ENCODE data around the gene TCP1. TPM values are rescaled to one million over a fixed set of nuclear protein-coding genes. Genes with fewer than 3 reads are reported as not detected.

The TCP1 gene
- total RNA-seq, 4 donors from 2014 or later, result 43.8 to 170 (median 112) TPM

DNA sequence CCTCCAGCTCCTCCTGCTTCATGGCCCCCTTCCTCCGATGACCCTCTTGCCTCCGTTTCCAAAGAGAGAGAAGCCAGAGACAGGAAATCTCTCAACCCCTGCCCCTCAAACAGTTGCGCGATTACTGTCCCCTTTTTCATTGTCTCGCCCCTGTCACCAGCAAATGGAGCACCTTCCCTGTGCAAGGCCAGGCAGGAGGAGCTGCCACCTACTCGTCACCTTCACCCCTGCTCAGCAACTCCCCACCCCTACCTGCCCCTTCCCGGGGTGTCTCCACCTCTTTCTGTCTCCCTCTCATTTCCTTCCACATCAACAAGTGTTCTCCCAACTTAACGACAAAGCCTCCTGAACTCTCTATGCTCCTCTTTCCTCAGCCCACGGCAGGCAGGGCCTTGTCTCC is 24.4 kb upstream of the TCP1 start:
- 88 to 100% methylated on average over 1 to 9 of the region's 9 CpGs for WGBS, 2 donors (ENCODE audit: low coverage in 1 of 2)
- no peak for TF ChIP-seq POLR2A (IDR thresholded peaks at IDR 0.05)
- TF ChIP-seq, protein P1, sequence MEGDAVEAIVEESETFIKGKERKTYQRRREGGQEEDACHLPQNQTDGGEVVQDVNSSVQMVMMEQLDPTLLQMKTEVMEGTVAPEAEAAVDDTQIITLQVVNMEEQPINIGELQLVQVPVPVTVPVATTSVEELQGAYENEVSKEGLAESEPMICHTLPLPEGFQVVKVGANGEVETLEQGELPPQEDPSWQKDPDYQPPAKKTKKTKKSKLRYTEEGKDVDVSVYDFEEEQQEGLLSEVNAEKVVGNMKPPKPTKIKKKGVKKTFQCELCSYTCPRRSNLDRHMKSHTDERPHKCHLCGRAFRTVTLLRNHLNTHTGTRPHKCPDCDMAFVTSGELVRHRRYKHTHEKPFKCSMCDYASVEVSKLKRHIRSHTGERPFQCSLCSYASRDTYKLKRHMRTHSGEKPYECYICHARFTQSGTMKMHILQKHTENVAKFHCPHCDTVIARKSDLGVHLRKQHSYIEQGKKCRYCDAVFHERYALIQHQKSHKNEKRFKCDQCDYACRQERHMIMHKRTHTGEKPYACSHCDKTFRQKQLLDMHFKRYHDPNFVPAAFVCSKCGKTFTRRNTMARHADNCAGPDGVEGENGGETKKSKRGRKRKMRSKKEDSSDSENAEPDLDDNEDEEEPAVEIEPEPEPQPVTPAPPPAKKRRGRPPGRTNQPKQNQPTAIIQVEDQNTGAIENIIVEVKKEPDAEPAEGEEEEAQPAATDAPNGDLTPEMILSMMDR (IDR thresholded peaks at IDR 0.05), result no peak
- TF ChIP-seq EP300 (IDR thresholded peaks at IDR 0.05; ENCODE audit: low read depth), result no peak
- no peak for TF ChIP-seq POLR2AphosphoS5 (IDR thresholded peaks at IDR 0.05)
- H3K27me3 ChIP-seq, result no peaks in the 10 kb centered on the region
- H3K9me3 ChIP-seq, result no peaks in the 10 kb centered on the region
- no peaks in the 10 kb centered on the region for H3K36me3 ChIP-seq
- no peak for DNase-seq
- intact Hi-C loops (cut with DNase I; ENCODE audit: low total_unique reads), result no loop called here
- in situ Hi-C loops (cut with MboI; ENCODE audit: low pct_ligation_motif_present in 1 of 4, low pct_unique_long_range_greater_than_20kb in 1 of 4, low sequenced_read_pairs in 3 of 4), result no loop called here
- H3K27ac ChIP-seq, result no peak overlapping the region
- H3K4me1 ChIP-seq, result no peaks in the 10 kb centered on the region
- H3K4me3 ChIP-seq, result no peak overlapping the region

DNA sequence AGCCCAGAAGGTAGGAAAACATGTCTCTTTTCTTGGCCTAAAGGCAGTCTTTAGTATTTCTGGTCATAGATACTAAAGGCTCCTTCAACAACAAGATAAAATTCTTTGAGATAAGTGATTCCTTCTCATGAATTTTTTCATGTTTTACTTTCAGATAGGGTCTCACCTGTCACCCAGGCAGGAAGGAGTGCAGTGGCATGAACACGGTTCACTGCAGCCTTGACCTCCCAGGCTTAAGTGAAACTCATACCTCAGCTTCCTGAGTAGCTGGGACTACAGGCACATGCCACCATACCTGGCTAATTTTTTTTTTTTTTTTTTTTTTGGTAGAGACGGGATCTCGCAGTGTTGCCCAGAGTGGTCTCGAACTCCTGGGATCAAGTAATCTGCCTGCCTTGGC is 19.7 kb upstream of the TCP1 start:
- Histone ChIP-seq H3K27me3 (no peaks in the 10 kb centered on the region), H3K36me3 (no peaks in the 10 kb centered on the region), H3K4me1 (peaks cover 0 to 9% (median 3%) of the 10 kb centered on the region in 4 donors), H3K9me3 (no peaks in the 10 kb centered on the region), H3K4me3 (no peak overlapping the region), H3K27ac (no peak overlapping the region)
- in situ Hi-C loops (cut with MboI; ENCODE audit: low pct_ligation_motif_present in 1 of 4, low pct_unique_long_range_greater_than_20kb in 1 of 4, low sequenced_read_pairs in 3 of 4) (no loop called here), intact Hi-C loops (cut with DNase I; ENCODE audit: low total_unique reads) (no loop called here)
- TF ChIP-seq, protein P1 (IDR thresholded peaks at IDR 0.05), result no peak
- TF ChIP-seq POLR2A (IDR thresholded peaks at IDR 0.05), result no peak
- WGBS, 2 donors (ENCODE audit: low coverage in 1 of 2), result 89 to 100% methylated on average over 1 to 4 of the region's 4 CpGs
- DNase-seq, result no peak

DNA sequence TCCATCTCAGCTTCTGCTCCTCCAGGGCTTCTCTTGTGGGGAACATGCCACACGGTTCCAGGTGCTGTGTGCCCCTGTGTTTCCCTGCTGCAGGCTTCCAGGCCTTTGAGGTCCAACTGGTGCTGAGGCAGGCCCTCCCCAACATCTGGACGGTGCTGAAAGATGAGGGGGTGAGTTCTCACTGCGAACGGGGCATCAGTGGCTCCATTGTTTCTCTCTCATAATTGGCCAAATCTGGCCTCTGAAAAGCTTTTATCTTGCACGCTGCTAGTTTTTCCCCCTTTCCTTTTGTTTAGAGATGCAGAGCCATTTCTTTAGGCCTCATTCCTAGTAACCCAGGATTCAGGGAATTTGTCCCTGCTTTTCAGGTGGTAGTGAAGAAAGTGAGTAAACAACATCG is 19.2 kb upstream of the TCP1 start:
- no peak overlapping the region for H3K4me3 ChIP-seq
- in situ Hi-C loops (cut with MboI; ENCODE audit: low pct_ligation_motif_present in 1 of 4, low pct_unique_long_range_greater_than_20kb in 1 of 4, low sequenced_read_pairs in 3 of 4), result no loop called here
- TF ChIP-seq EP300 (IDR thresholded peaks at IDR 0.05; ENCODE audit: low read depth), result no peak
- TF ChIP-seq, protein P1 (IDR thresholded peaks at IDR 0.05), result no peak
- WGBS, 2 donors (ENCODE audit: low coverage in 1 of 2), result 63 to 89% methylated on average over 1 to 6 of the region's 6 CpGs
- H3K27me3 ChIP-seq, result no peaks in the 10 kb centered on the region
- peaks cover 0 to 9% (median 3%) of the 10 kb centered on the region in 4 donors for H3K4me1 ChIP-seq
- no peak for DNase-seq
- no peak overlapping the region for H3K27ac ChIP-seq
- intact Hi-C loops (cut with DNase I; ENCODE audit: low total_unique reads), result no loop called here
- H3K36me3 ChIP-seq, result no peaks in the 10 kb centered on the region
- no peaks in the 10 kb centered on the region for H3K9me3 ChIP-seq

DNA sequence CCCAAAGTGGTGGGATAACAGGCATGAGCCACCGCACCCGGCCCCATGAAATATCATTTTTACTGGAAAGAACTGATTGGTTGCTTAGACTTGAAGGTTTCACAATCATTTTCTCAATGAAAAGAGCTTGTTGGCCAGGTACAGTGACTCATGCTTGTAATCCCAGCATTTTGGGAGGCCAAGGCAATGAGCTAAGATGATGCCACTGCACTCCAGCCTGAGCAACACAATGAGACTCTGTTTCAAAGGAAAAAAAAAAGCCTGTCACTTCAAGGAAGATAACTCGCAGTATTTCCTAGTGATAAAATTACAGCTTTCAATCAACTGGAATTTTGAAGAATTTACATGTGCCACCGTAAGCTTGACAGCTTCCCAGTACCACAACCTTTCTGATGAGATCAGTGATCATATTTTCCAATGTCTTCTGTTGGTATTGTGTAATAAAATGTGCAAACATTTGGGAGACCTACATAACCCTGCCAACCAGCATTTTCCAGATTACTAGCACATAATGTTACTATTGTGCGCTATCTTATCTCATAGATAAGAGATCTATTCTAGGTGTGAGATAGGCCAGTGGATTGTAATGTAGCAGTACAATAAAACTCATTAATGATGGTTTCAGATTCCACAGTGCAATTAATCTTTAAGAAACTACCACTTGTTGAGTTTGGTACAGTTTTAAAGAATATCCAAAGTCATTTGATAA is 17.9 kb upstream of the TCP1 start:
- in situ Hi-C loops (cut with MboI; ENCODE audit: low pct_ligation_motif_present in 1 of 4, low pct_unique_long_range_greater_than_20kb in 1 of 4, low sequenced_read_pairs in 3 of 4), result no loop called here
- Histone ChIP-seq H3K9me3 (no peaks in the 10 kb centered on the region), H3K27me3 (no peaks in the 10 kb centered on the region), H3K4me1 (peaks cover 0 to 9% (median 3%) of the 10 kb centered on the region in 4 donors), H3K4me3 (no peak overlapping the region), H3K27ac (no peak overlapping the region), H3K36me3 (no peaks in the 10 kb centered on the region)
- WGBS, 2 donors (ENCODE audit: low coverage in 1 of 2), result 64 to 66% methylated on average over 3 to 5 of the region's 5 CpGs
- intact Hi-C loops (cut with DNase I; ENCODE audit: low total_unique reads), result no loop called here
- DNase-seq, result no peak
- no peak for TF ChIP-seq EP300 (IDR thresholded peaks at IDR 0.05; ENCODE audit: low read depth)
- no peak for TF ChIP-seq POLR2AphosphoS5 (IDR thresholded peaks at IDR 0.05)
- no peak for TF ChIP-seq POLR2A (IDR thresholded peaks at IDR 0.05)
- TF ChIP-seq, protein P1 (IDR thresholded peaks at IDR 0.05), result no peak
